Karpas-422 (cell line): Measurements from ENCODE around the gene COQ10B. TPM values are rescaled to one million over a fixed set of nuclear protein-coding genes. Genes with fewer than 3 reads are reported as not detected.
"Not testable (repeated sequence)": the region's sequence is repeated elsewhere in the genome, so short reads cannot be mapped to it uniquely, and the experiment has no call there.

Experiments
- DNase-seq: peaks from one replicate; pipeline ENCODE4 v3.0.0-alpha.2; 2015
- H2AFZ ChIP-seq: fragments of 200-600 bp; sonication (generic); 2 replicates; pipeline ENCODE4 v1.6.1; 2014; ENCODE audit warnings: antibody characterized with exemption, low read length, mixed read lengths
- H3K27ac ChIP-seq: fragments of 200-600 bp; sonication (generic); 2 replicates; pipeline ENCODE4 v1.5.1; 2014; ENCODE audit warnings: mild to moderate bottlenecking, low read length, moderate library complexity
- H3K27me3 ChIP-seq: fragments of 200-600 bp; sonication (generic); 2 replicates; pipeline ENCODE4 v1.6.1; 2014; ENCODE audit warnings: low read length, mixed read lengths
- H3K36me3 ChIP-seq: fragments of 200-600 bp; sonication (generic); 2 replicates; pipeline ENCODE4 v1.6.1; 2014; ENCODE audit warnings: low read length, mixed read lengths; ENCODE audit not compliant: insufficient read depth
- H3K4me1 ChIP-seq: fragments of 200-600 bp; sonication (generic); 2 replicates; pipeline ENCODE4 v1.6.1; 2014; ENCODE audit warnings: mild to moderate bottlenecking, low read length, mixed read lengths
- H3K4me2 ChIP-seq: fragments of 200-600 bp; sonication (generic); 2 replicates; pipeline ENCODE4 v1.6.1; 2014; ENCODE audit warnings: low read length, low read depth, mild to moderate bottlenecking; ENCODE audit not compliant: poor library complexity, severe bottlenecking
- H3K4me3 ChIP-seq: fragments of 200-600 bp; sonication (generic); 2 replicates; pipeline ENCODE4 v1.5.1; 2014; ENCODE audit warnings: mild to moderate bottlenecking, antibody characterized with exemption, low read length, mixed read lengths
- H3K79me2 ChIP-seq: fragments of 200-600 bp; sonication (generic); 2 replicates; pipeline ENCODE4 v1.6.1; 2014; ENCODE audit warnings: mild to moderate bottlenecking, low read length, mixed read lengths
- H3K9ac ChIP-seq: fragments of 200-600 bp; sonication (generic); 2 replicates; pipeline ENCODE4 v1.6.0; 2014; ENCODE audit warnings: low read length
- H3K9me2 ChIP-seq: fragments of 200-600 bp; sonication (generic), shearing (Covaris generic); replicated peaks from 2 replicates; pipeline ENCODE4 v1.6.0; 2014; ENCODE audit warnings: mild to moderate bottlenecking, low read length, moderate library complexity; ENCODE audit not compliant: insufficient read depth
- H3K9me3 ChIP-seq: fragments of 300-700, 200-600 bp; sonication (generic); 2 replicates; pipeline ENCODE4 v1.6.1; 2014; ENCODE audit warnings: low read length, mixed read lengths
- H4K20me1 ChIP-seq: fragments of 200-600 bp; sonication (generic); 2 replicates; pipeline ENCODE4 v1.6.1; 2014; ENCODE audit warnings: mild to moderate bottlenecking, antibody characterized with exemption, low read length, low read depth; ENCODE audit not compliant: insufficient read depth
- total RNA-seq: library from RNA; depleted of rRNA; stranded (reverse); fragments of >200 nt; shearing (Covaris generic); gene quantifications from 2 replicates; pipeline ENCODE4 v1.2.3, GENCODE V29; 2014; ENCODE audit warnings: low replicate concordance

Gene COQ10B
- total RNA-seq, 1 experiment from 2014 or later, result 23.5 TPM

- Histone ChIP-seq H4K20me1 (peaks cover 70% of the 10 kb centered on the region), H3K4me2 (peak overlapping the region; percentile 66), H2AFZ (no peak overlapping the region), H3K36me3 (peaks cover 18% of the 10 kb centered on the region), H3K9me2 (no peaks in the 10 kb centered on the region), H3K79me2 (peaks cover 99% of the 10 kb centered on the region), H3K4me3 (0 out of 2 replicates have a peak overlapping the region, but pooled peaks have one; percentile 14), H3K9me3 (no peaks in the 10 kb centered on the region), H3K9ac (no peak overlapping the region), H3K27ac (peak overlapping the region; percentile 51), H3K4me1 (peaks cover 53% of the 10 kb centered on the region), H3K27me3 (no peaks in the 10 kb centered on the region)
- peak; percentile 48 for DNase-seq
These were observed 26.4 kb upstream of the COQ10B start for GRCh38 chr2:197426723-197427603.

DNA sequence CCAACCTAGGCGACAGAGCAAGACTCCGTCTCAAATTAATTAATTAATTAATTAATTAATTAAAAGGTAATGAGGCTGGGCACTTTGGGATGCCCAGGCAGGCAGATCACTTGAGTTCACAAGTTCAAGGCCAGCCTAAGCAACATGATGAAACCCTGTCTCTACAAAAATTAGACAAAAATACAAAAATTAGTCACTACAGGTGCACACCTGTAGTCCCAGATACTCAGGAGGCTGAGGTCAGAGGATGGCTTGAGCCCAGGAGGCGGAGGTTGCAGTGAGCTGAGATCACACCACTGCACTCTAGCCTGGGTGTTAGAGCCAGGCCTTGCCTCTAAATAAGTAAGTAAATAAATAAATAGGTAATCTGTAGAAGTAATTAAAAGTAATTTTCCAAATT, 25.4 kb upstream of the COQ10B start:
- H3K36me3 ChIP-seq, result peaks cover 16% of the 10 kb centered on the region
- H3K4me2 ChIP-seq, result peak overlapping the region; percentile 16
- H3K27ac ChIP-seq, result no peak overlapping the region
- H3K9ac ChIP-seq, result no peak overlapping the region
- H3K9me3 ChIP-seq, result no peaks in the 10 kb centered on the region
- no peaks in the 10 kb centered on the region for H3K9me2 ChIP-seq
- no peak overlapping the region for H2AFZ ChIP-seq
- peaks cover 63% of the 10 kb centered on the region for H3K4me1 ChIP-seq
- H3K4me3 ChIP-seq, result no peak overlapping the region
- peaks cover 100% of the 10 kb centered on the region for H3K79me2 ChIP-seq
- no peak for DNase-seq
- H3K27me3 ChIP-seq, result no peaks in the 10 kb centered on the region
- H4K20me1 ChIP-seq, result peaks cover 79% of the 10 kb centered on the region

DNA sequence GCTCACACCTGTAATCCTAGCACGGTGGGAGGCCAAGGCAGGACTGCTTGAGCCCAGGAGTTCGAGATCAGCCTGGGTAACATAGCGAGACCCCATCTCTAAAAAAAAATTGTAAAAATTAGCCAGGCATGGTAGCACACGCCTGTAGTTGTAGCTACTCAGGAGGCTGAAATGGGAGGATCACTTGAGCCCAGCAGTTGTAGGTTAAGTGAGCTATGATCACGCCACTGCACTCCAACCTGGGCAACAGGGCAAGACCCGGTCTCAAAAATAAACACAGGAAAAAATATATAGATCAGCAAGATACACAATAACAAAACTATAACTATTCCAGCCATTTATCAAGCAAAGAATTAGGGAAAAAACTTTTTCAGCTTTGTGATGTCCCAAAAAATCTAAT, 21.5 kb upstream of the COQ10B start:
- peaks cover 88% of the 10 kb centered on the region for H3K79me2 ChIP-seq
- no peak overlapping the region for H3K9ac ChIP-seq
- peaks cover 70% of the 10 kb centered on the region for H3K4me1 ChIP-seq
- no peaks in the 10 kb centered on the region for H3K27me3 ChIP-seq
- H3K36me3 ChIP-seq, result peaks cover 10% of the 10 kb centered on the region; the same call in 1 of the 2 replicates
- peaks cover 72% of the 10 kb centered on the region for H4K20me1 ChIP-seq
- H3K9me3 ChIP-seq, result no peaks in the 10 kb centered on the region
- H3K4me3 ChIP-seq, result no peak overlapping the region; the same call in 1 of the 2 replicates
- no peak overlapping the region; the same call in 1 of the 2 replicates for H3K27ac ChIP-seq
- DNase-seq, result no peak
- H3K4me2 ChIP-seq, result peak overlapping the region; percentile 86
- no peaks in the 10 kb centered on the region for H3K9me2 ChIP-seq
- H2AFZ ChIP-seq, result no peak overlapping the region

- 0 out of 2 replicates have a peak overlapping the region, but pooled peaks have one; percentile 13 for H3K27ac ChIP-seq
These were observed 20.8 kb upstream of the COQ10B start for GRCh38 chr2:197432527-197432926.

GRCh38 chr2:197433780-197434438, 19.4 kb upstream of the COQ10B start:
- Histone ChIP-seq H2AFZ (no peak overlapping the region), H3K9me2 (no peaks in the 10 kb centered on the region), H3K9ac (peak overlapping the region; percentile 97), H4K20me1 (peaks cover 55% of the 10 kb centered on the region), H3K27me3 (no peaks in the 10 kb centered on the region), H3K4me1 (peaks cover 51% of the 10 kb centered on the region), H3K9me3 (no peaks in the 10 kb centered on the region), H3K27ac (peak overlapping the region; percentile 81), H3K79me2 (peaks cover 68% of the 10 kb centered on the region), H3K36me3 (peaks cover 8% of the 10 kb centered on the region; the same call in 1 of the 2 replicates), H3K4me3 (peak overlapping the region; percentile 98), H3K4me2 (peak overlapping the region; percentile 86)
- peak; percentile 59 for DNase-seq

More at GRCh38 chr2:197432527-197432926, 20.8 kb upstream of the COQ10B start:
- peaks cover 63% of the 10 kb centered on the region for H3K4me1 ChIP-seq
- H3K27me3 ChIP-seq, H3K9me3 ChIP-seq, H3K36me3 ChIP-seq, H2AFZ ChIP-seq, DNase-seq, H3K9me2 ChIP-seq: not testable (repeated sequence)
- H3K4me2 ChIP-seq, result peak overlapping the region; percentile 86
- H3K79me2 ChIP-seq, result peaks cover 81% of the 10 kb centered on the region
- H4K20me1 ChIP-seq, result peaks cover 66% of the 10 kb centered on the region
- peak overlapping the region; percentile 32; the same call in 1 of the 2 replicates for H3K9ac ChIP-seq
- peak overlapping the region; percentile 98 for H3K4me3 ChIP-seq

DNA sequence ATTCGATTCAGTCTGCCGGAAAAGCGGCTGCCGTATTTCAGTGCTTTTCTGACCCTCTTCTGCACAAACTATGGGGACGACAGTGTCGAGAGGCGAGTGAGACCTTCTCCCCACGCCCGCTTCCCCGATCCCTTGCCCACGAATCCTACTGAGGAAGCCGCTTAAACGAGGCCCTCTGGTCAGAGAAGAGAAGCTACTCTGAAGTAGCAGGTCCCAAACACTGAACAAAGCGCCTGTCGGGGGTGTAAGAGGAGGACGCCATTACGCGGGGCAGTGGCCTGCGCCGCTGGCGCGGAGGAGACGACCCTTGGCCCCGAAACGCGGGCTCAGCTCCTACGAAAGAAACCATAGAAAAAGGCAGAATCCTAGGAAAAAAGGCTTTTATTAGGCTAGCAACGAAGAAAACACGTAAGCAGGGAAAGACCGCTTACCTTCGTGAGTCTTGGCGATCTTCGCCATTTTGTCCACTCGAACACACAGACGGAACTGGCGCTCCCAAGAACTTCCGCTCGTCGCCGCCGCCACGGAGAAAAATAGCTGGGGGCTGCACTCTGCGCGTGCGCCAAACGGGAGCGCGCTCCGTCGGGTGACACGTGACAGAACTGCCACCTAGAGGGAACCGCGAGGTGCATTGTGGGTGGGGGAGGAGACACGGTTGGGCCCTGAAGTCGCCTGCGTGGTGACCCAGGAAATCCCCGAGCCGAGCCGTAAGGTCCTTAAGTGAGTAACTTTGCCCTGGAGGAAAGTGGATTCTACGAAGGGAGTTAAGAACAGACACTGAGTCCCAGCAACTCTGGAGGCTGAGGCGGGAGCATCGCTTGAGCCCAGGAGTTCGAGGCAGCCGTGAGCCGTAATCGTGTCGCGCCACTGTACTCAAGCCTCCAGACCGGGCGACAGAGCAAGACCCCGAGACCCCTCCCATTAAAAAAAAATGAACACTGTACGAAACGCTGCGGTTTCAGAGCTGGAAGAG, 18.5 kb upstream of the COQ10B start, which contains the start of gene SF3B1:
Gene SF3B1 (minus strand): TSS at position 488 of the 973 bp plus-strand sequence. CDS start 29 bp downstream, at position 459.
- peaks cover 58% of the 10 kb centered on the region for H3K79me2 ChIP-seq
- H3K27ac ChIP-seq, result peak within 1 kb of the TSS; percentile 81
- H3K4me3 ChIP-seq, result peak within 1 kb of the TSS; percentile 98
- peak within 1 kb of the TSS; percentile 91 for H3K4me2 ChIP-seq
- no peaks in the 10 kb centered on the region for H3K27me3 ChIP-seq
- H3K9me2 ChIP-seq, result no peaks in the 10 kb centered on the region
- H4K20me1 ChIP-seq, result peaks cover 45% of the 10 kb centered on the region
- H3K9ac ChIP-seq, result peak within 1 kb of the TSS; percentile 97
- H3K4me1 ChIP-seq, result peaks cover 43% of the 10 kb centered on the region
- H2AFZ ChIP-seq, result peak within 1 kb of the TSS; percentile 72
- no peaks in the 10 kb centered on the region for H3K9me3 ChIP-seq
- peak; percentile 99 for DNase-seq
- peaks cover 3% of the 10 kb centered on the region; the same call in 1 of the 2 replicates for H3K36me3 ChIP-seq

DNA sequence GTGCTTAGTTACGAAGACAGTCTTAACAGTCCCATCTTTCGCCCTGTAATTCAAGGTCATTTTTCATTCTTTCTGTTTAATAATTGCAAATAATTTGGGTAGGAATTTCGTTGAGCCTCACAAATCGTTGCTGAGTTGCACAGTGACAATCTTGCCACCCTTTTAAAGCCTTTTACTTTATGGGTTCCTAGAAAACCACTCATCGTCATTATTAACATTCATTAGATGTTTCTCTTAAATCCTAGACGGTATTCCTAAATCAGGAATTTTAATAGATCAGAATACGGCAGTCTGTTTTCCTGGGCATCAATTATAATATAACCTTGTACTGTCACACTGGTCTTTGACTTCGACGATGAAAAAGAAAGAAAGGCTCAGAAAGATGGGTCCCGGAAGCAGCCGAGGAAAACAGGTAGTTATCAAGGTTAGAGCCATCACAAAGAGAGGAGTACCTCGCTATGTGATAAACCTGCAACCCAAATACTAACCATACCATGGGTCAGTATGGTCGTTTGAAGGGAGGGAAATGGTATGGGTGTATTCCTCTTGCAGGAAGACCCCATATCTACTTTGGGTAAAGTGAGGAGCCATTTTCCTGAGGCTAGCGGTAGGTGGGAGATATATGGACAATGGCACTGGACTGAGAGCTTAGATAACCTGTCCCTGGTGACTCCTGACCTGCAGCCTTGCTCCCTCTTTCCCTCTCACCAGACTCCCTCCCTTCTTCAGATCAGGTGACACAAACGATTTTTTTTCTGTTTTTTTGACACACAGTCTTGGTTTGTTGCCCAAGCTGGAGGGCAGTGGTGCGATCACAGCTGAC, 17.5 kb upstream of the COQ10B start:
- H2AFZ ChIP-seq, result peak overlapping the region; percentile 29; the same call in 1 of the 2 replicates
- peak overlapping the region; percentile 91 for H3K4me2 ChIP-seq
- H3K4me1 ChIP-seq, result peaks cover 34% of the 10 kb centered on the region
- H4K20me1 ChIP-seq, result peaks cover 36% of the 10 kb centered on the region
- H3K4me3 ChIP-seq, result peak overlapping the region; percentile 98
- H3K9me2 ChIP-seq, result no peaks in the 10 kb centered on the region
- H3K9me3 ChIP-seq, result no peaks in the 10 kb centered on the region
- no peaks in the 10 kb centered on the region for H3K36me3 ChIP-seq
- peaks cover 48% of the 10 kb centered on the region for H3K79me2 ChIP-seq
- DNase-seq, result no peak
- peak overlapping the region; percentile 28; the same call in 1 of the 2 replicates for H3K27ac ChIP-seq
- H3K27me3 ChIP-seq, result no peaks in the 10 kb centered on the region
- H3K9ac ChIP-seq, result peak overlapping the region; percentile 85
